AG09309 (cell line): Measurements from ENCODE around the gene MMP19.

ENCODE experiments used
- DNase-seq: peaks from one replicate; pipeline ENCODE4 v3.0.0-alpha.2; 2010; ENCODE audit warnings: low read depth
- H3K4me3 ChIP-seq: 2 replicates; pipeline ENCODE4 v1.5.1; 2011; ENCODE audit warnings: mild to moderate bottlenecking, low read depth, low read length, moderate library complexity; ENCODE audit not compliant: control insufficient read depth
- TF ChIP-seq, protein P1 (sequence below): IDR thresholded peaks from 2 replicates; pipeline ENCODE4 v1.5.1; 2011; ENCODE audit warnings: mild to moderate bottlenecking, low read depth, low read length, inconsistent platforms; ENCODE audit not compliant: insufficient read depth, control insufficient read depth; ENCODE audit errors: missing control alignments

MMP19 gene

GRCh38 chr12:55831447-55831815 is 11.3 kb downstream of the MMP19 start:
- TF ChIP-seq, protein P1, sequence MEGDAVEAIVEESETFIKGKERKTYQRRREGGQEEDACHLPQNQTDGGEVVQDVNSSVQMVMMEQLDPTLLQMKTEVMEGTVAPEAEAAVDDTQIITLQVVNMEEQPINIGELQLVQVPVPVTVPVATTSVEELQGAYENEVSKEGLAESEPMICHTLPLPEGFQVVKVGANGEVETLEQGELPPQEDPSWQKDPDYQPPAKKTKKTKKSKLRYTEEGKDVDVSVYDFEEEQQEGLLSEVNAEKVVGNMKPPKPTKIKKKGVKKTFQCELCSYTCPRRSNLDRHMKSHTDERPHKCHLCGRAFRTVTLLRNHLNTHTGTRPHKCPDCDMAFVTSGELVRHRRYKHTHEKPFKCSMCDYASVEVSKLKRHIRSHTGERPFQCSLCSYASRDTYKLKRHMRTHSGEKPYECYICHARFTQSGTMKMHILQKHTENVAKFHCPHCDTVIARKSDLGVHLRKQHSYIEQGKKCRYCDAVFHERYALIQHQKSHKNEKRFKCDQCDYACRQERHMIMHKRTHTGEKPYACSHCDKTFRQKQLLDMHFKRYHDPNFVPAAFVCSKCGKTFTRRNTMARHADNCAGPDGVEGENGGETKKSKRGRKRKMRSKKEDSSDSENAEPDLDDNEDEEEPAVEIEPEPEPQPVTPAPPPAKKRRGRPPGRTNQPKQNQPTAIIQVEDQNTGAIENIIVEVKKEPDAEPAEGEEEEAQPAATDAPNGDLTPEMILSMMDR: no peak
- peak overlapping the region; percentile 77 for H3K4me3 ChIP-seq
- no peak for DNase-seq

GRCh38 chr12:55830601-55831446 is 11.9 kb downstream of the MMP19 start:
- peak overlapping the region; percentile 77 for H3K4me3 ChIP-seq
- TF ChIP-seq, protein P1: no peak
- DNase-seq: no peak

- no peak for DNase-seq
- TF ChIP-seq, protein P1: no peak
- peak overlapping the region; percentile 77 for H3K4me3 ChIP-seq
Measured at GRCh38 chr12:55829967-55830600, 12.7 kb downstream of the MMP19 start.

- TF ChIP-seq, protein P1: no peak
- peak overlapping the region; percentile 77; the same call in 1 of the 2 replicates for H3K4me3 ChIP-seq
- no peak for DNase-seq
Measured at GRCh38 chr12:55828357-55828756, 14.4 kb downstream of the MMP19 start.

DNA sequence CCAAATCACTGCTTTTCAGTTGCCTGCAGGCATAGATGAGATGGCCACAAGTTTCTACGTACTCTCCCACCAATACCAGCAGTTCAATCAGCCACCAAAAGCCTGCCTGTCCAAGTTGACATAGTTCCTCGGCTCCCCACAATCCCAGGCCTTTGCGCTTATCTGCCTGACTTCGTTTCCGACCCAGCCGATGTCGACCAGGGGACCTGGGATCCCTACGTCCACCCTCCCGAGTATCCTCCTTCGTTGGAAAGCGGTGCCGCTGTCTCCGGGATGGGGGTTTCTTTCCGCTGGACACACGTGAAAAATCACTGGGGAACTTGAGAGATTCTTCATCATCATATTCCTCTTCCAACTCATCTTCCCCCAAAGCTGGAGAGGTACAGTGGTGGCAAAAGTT is 14.9 kb downstream of the MMP19 start:
- DNase-seq: no peak
- no peak overlapping the region for H3K4me3 ChIP-seq
- TF ChIP-seq, protein P1: no peak

GRCh38 chr12:55824726-55825125 is 18.0 kb downstream of the MMP19 start:
- H3K4me3 ChIP-seq: no peak overlapping the region
- TF ChIP-seq, protein P1: no peak
- no peak for DNase-seq

DNA sequence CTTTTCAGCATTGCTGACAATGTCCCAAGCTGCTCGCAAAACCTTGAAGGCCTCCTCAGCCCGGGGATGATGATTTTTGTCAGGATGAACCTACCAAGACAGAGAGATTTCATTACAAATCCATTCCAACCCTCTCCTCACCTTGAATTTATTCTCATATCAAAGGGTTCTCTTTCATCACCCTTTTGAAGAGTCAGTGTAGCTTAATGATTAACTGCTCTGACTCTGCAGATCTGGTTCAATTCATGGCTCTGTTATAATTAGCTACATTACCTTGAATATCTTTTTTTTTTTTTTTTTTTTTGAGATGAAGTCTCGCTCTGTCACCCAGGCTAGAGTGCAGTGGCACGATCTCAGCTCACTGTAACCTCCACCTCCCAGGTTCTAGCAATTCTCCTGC is 19.3 kb downstream of the MMP19 start:
- TF ChIP-seq, protein P1: no peak
- H3K4me3 ChIP-seq: no peak overlapping the region
- DNase-seq: no peak
